Endometrial microvascular endothelial cells (primary cell): Measurements from ENCODE around the gene RSRC1. TPM values are rescaled to one million over a fixed set of nuclear protein-coding genes. Genes with fewer than 3 reads are reported as not detected.
"Not testable (repeated sequence)": the region's sequence is repeated elsewhere in the genome, so short reads cannot be mapped to it uniquely, and the experiment has no call there.

Experiments
- in situ Hi-C: cut with HindIII; loops from 2 replicates; pipeline ENCODE4 v1.10.0; 2017; ENCODE audit warnings: low sequenced_read_pairs, low pct_unique_long_range_greater_than_20kb; ENCODE audit errors: inconsistent ontology term
- total RNA-seq: library from RNA; depleted of rRNA; stranded (reverse); fragments of >200 nt; gene quantifications from one replicate; pipeline ENCODE4 v1.2.3, GENCODE V29; 2015; ENCODE audit errors: inconsistent ontology term

Gene RSRC1, protein sequence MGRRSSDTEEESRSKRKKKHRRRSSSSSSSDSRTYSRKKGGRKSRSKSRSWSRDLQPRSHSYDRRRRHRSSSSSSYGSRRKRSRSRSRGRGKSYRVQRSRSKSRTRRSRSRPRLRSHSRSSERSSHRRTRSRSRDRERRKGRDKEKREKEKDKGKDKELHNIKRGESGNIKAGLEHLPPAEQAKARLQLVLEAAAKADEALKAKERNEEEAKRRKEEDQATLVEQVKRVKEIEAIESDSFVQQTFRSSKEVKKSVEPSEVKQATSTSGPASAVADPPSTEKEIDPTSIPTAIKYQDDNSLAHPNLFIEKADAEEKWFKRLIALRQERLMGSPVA
- 16.4 TPM for total RNA-seq

- in situ Hi-C loops, result no loop called here
These were observed at the start of gene RSRC1 for GRCh38 chr3:158109804-158110657. Gene RSRC1, plus strand, starts transcription at chr3:158110089. Its CDS starts 12,016 bp downstream, at chr3:158122105.

DNA sequence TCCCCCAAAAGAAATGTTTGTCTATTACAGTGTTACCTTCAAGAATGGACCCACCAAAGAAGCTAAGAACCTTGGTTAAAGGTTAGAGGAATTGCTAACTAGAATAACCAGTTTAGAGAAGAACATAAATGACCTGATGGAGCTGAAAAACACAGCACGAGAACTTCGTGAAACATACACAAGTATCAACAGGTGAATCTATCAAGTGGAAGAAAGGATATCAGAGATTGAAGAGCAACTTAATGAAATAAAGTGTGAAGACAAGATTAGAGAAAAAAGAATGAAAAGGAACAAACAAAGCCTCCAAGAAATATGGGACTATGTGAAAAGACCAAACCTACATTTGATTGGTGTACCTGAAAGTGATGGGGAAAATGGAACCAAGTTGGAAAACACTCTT, 44.3 kb upstream of the RSRC1 start:
- in situ Hi-C loops, result not testable (repeated sequence)

GRCh38 chr3:158072790-158073189, 37.1 kb upstream of the RSRC1 start:
- in situ Hi-C loops, result no loop called here

DNA sequence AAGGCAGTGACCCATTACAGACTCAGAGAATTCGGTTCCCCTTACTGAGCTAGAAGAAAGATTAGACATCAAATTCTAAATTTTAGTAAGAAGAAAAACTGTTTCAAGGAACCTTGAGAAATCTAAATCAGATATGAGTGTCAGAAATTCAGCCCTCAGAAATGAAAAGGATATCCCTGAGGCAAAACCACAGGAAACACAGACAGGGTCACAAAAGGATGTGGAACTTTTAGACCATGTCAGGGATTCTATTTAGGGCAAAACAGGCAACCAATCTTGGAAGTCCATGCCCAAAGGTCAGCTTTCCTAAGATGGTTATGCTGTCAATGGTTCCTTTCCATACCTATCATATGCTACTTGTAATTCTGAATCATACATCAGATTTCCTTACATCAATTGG, 35.3 kb upstream of the RSRC1 start:
- in situ Hi-C loops, result no loop called here

DNA sequence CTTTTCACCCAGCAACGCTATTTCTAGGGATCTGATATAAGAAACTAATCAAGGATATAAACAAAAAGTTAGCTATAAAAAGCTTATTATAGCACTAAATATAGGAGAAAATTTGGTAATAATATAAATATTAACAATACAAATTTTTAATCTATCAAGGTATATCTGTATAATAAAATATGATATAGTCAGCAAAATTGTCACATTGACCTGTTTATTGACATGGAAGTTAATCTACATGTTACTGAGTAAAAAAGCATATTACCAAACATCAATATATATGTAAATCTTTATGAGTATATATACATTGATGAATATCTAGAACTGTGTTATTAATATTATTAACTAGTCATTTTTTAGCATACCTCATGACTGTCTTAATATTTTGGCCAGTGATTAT, 30.3 kb upstream of the RSRC1 start:
- in situ Hi-C loops, result no loop called here

DNA sequence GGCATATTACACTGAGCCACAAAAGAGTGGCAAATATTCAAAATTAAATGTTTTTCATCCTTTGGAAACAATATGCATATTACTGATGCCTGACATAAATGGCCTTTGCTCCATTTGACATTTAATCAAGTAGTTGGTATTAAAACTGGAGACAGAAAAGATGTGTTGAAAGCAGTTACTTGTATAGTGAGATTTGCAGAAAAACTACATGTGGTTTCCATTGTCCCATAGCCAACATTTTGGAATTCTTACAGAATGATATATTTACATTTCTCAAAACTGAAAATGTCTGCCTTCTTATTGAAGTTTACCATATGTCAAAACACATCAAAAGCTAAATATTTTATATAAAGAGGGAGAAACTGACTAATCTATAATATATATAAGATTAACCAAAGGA, 25.2 kb upstream of the RSRC1 start:
- in situ Hi-C loops, result no loop called here

GRCh38 chr3:158085358-158085757, 24.5 kb upstream of the RSRC1 start:
- in situ Hi-C loops, result no loop called here

DNA sequence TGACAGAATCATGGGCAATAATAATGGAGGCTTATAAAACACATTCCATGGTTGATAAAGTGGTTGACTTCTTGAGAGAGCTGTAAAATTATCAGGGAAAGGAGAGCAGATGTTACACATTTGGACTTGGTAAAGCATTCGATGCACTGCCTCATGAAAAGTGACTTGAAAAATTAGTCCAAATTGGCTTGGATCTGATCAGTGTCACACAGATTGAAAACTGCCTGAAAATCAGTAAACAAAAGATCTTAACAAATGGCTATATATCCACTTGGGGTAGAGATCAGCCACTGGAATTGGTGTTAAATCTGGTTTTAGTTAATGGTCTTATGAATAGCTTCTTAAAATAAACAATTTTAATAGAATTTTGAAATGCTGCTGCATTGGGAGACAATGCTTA, 24.0 kb upstream of the RSRC1 start:
- in situ Hi-C loops, result no loop called here

GRCh38 chr3:158086361-158086760, 23.5 kb upstream of the RSRC1 start:
- in situ Hi-C loops, result no loop called here

DNA sequence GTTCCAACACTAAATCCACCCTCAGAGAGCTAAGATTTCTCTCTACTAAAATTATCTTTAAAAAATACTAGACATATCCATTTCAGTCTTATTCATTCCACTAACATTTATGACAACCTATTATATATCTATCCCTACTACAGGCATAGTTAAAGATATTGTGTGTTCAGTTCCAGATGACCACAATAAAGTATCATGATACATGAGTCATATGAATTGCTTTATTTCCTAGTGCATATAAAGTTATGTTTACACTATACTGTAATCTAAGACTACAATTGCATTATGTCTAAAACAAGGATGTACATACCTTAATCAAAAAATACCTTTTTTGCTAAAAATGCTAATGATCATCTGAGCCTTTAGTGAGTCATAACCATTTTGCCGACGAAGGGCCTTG, 23.1 kb upstream of the RSRC1 start:
- in situ Hi-C loops, result no loop called here

DNA sequence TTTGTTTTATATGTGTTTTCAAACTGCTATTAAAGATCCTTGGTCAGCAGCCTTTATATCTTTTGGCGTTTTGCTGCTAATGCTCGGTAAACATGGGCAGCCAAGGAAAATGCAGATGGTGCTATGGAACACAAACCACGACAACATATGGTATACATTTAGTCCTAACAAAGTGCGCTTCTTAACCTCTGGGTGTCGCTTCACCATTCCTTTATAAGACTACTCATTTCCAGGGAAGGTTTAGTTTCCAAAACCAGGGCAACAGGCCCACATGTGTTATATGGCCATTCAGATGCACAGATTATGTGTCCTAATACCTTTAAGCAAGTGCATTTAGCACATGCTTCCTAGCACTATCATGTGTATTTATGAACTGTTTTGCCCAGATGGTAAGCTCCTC, 18.4 kb upstream of the RSRC1 start:
- in situ Hi-C loops, result no loop called here

- in situ Hi-C loops, result no loop called here
These were observed 16.4 kb upstream of the RSRC1 start for GRCh38 chr3:158093526-158093925.

DNA sequence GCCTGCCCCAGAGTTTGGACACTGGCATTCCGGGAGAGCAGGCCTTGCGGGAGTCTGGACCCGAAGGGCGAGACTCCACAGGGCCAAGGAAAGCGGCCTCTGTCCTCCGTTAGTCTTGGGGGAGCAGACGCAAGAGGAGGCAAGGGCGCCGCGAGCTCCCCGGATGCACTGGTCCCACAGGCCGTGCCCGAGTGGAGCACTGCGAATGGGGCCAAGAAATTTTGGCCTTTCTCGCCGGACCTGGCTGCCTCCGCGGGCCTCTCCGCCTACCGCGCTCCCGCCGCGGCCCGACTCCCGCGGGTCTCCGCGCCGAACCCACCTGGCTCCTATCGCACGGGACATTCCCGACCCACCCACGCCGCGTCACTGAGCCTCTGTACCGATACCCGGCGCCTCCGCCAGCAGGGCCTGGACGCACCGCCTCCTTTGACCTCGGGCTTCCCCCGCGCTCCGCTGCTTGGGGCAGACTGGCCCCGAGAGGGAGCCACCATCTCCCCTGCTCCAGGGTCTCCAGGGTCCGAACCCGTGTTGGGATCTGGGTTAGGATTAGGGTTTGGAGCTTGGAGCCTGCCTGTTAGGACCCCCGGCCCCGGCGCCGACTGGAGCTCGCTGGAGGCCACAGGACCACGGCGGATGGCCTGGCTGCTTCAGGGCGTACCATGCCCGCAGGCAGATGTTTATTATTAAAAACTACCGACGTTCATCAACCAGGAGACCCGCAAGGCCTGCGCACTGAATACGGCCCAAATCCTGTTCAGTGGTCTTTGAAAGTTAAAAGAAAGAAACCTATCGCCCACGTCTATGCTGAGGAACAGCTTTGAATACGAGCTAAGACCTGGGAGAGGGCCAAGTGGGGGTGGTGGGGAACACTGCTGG, 15.4 kb upstream of the RSRC1 start:
- in situ Hi-C loops, result no loop called here

GRCh38 chr3:158095111-158095813, 14.6 kb upstream of the RSRC1 start:
- in situ Hi-C loops, result no loop called here

DNA sequence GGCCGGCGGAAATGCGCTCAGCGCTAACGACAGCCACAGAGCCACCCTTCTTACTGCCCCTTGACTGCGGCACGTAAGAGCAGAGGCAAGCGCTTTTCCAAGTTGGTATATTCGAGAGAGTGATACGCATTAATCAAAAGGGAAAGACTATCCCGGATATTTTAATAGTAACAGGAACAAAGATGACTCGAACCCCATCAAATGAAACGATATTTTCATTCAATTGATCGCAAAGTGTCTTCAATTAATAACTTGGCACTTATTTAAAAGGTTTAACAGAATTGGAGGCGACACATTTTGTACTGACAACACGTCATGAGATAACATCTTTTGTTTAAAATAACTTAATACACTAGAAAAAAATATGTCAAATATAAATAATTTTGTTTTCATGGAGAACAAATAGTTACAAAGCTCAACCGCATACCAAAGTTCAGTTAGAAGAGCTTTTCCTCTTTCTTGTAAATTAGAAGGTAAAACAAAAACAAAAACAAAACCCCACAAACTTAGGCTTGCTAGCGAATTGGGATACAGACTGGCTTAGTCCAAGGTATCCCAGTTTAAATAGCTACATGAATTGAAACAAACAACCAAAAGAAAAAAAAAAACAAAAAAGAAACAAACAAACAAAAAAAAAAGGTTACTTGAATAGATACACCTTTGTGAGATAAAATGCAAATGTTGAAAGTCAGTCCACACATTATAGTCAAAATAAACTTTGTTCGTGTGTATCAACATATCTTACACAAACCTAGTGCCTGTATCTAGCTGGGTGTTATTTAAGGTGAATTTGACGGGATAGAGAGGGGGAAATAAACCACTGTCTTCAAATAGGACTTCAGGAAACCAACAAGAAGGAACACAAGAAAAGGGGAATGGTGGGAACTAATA, 13.8 kb upstream of the RSRC1 start:
- in situ Hi-C loops, result no loop called here

DNA sequence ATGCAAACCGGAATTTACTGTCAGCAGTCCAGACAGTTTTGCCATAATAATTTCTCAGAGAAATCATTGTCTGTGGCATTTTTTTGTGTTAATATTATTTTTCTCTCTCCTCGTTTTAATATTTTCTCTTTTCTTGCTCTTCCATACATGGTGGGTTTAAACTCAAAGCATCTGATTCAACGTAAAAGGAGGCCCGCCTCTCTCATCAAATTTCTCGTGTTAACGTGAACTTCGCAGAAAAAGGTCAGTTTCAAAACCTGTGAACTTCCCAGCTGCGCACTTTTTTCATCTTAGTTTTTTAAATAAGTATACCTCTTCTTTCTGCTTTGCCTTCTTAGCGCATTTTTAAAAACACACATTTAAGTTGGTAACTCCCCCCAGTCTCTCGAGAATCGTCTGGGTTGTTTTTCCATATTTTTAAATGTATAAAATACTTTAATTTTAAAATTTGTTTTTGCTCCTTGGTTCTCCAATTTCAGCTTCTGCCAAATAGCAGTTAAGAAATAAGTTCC, 12.8 kb upstream of the RSRC1 start:
- in situ Hi-C loops, result no loop called here

DNA sequence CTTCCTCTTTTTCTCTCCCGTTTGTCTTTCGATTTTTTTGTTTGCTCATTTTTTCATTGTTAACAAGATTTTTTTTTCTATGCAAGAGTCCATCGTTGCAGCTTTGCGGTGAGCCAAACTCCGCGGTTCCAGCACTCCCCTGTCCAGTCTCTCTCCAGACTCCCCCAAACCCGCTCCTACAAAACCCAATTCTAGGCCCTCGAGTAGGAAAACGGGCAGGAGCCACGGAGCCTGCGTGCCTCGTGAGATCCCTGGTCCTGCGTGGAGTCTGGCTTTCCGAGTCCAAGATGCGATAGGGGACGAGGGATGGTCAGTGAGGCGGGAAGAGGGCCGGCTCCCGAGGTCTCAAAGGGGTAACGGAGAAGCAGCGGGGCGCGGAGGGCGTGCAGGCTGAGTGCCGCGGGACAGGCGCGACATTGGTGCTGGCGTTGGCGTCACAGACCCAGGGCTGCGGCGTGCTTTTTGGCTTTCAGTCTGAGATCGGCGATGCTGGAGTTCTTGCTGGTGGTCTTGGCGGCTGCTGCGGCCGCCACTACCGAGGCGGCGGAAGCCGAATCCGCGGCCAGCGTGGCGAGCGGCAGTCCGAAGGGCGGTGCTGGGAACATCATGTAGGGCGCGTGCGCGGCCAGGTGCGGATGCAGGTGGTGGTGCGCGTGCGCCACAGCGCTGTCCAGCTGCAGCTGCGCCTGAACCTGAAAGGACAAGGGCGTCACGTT, 12.1 kb upstream of the RSRC1 start:
- in situ Hi-C loops, result no loop called here
